ENCODE results near the gene SMO.

SMO gene

GRCh38 chr7:129188372-129188891 lies at the start of gene SMO:
SMO (plus strand) TSS chr7:129188633; CDS start chr7:129189152, 519 bp downstream.
- no peak for DNase-seq

- DNase-seq = no peak
Observed at GRCh38 chr7:129143724-129144094, 44.7 kb upstream of the SMO start.

- peak; percentile 67 for DNase-seq
Observed at GRCh38 chr7:129144095-129144833, 44.2 kb upstream of the SMO start, which contains the start of gene TSPAN33. TSPAN33 (plus strand) TSS chr7:129144707; CDS start chr7:129144981, 274 bp downstream.

- peak; percentile 18 for DNase-seq
Observed at GRCh38 chr7:129144834-129145668, 43.4 kb upstream of the SMO start.

- no peak for DNase-seq
Observed at GRCh38 chr7:129146237-129146979, 42.0 kb upstream of the SMO start.

- DNase-seq = no peak
Observed at GRCh38 chr7:129147731-129148130, 40.7 kb upstream of the SMO start.

- no peak for DNase-seq
Observed at GRCh38 chr7:129149511-129149910, 38.9 kb upstream of the SMO start.

- DNase-seq = no peak
Observed at GRCh38 chr7:129150199-129150996, 38.0 kb upstream of the SMO start.

GRCh38 chr7:129157651-129158050 lies 30.8 kb upstream of the SMO start:
- DNase-seq = no peak

- DNase-seq = no peak
Observed at GRCh38 chr7:129159539-129159938, 28.9 kb upstream of the SMO start.

GRCh38 chr7:129160161-129160905 lies 28.1 kb upstream of the SMO start:
- no peak for DNase-seq

- DNase-seq = no peak
Observed at GRCh38 chr7:129161524-129162225, 26.8 kb upstream of the SMO start.

GRCh38 chr7:129162732-129163131 lies 25.7 kb upstream of the SMO start:
- no peak for DNase-seq

- peak; percentile 41 for DNase-seq
Observed at GRCh38 chr7:129163875-129164544, 24.4 kb upstream of the SMO start.

GRCh38 chr7:129166745-129167144 lies 21.7 kb upstream of the SMO start:
- DNase-seq = no peak

GRCh38 chr7:129167817-129168216 lies 20.6 kb upstream of the SMO start:
- DNase-seq = no peak

- DNase-seq = no peak
Observed at GRCh38 chr7:129168231-129169021, 20.0 kb upstream of the SMO start.

GRCh38 chr7:129169171-129169671 lies 19.2 kb upstream of the SMO start:
- peak; percentile 14 for DNase-seq
